Natural killer cell (primary cell): ENCODE results near the gene DNAJC4. TPM values are rescaled to one million over a fixed set of nuclear protein-coding genes. Genes with fewer than 3 reads are reported as not detected.

Source experiments
- ATAC-seq, 3 donors: fragments of 150-1000 bp in 2 of 3; fragments of 200-7000 bp in 1 of 3; cut with Tn5 transposase; 1 replicate in 1 of 3; 2 replicates in 2 of 3; pipeline ENCODE4 v1.10.0; 2021; ENCODE audit warnings: mild to moderate bottlenecking in 2 of 3, moderate library complexity in 2 of 3
- DNase-seq, 2 donors: peaks; one replicate each; pipeline versions ENCODE4 v3.0.0 to v3.0.0-alpha.2; 2013 to 2021; ENCODE audit warnings: mixed read lengths in 1 of 2
- H3K27ac ChIP-seq: one replicate; pipeline ENCODE4 v1.5.1; 2013; ENCODE audit warnings: mild to moderate bottlenecking, low read length
- H3K27me3 ChIP-seq: one replicate; pipeline ENCODE4 v1.6.1; 2013; ENCODE audit warnings: low read length; ENCODE audit not compliant: control insufficient read depth, insufficient read depth
- H3K36me3 ChIP-seq: one replicate; pipeline ENCODE4 v1.6.1; 2013; ENCODE audit warnings: low read length; ENCODE audit not compliant: control insufficient read depth, insufficient read depth
- H3K4me1 ChIP-seq: one replicate; pipeline ENCODE4 v1.6.1; 2013; ENCODE audit warnings: low read length; ENCODE audit not compliant: control insufficient read depth, insufficient read depth
- H3K4me3 ChIP-seq: one replicate; pipeline ENCODE4 v1.5.1; 2013; ENCODE audit warnings: low read length
- H3K9me3 ChIP-seq: one replicate; pipeline ENCODE4 v1.6.1; 2013; ENCODE audit warnings: low read length; ENCODE audit not compliant: control insufficient read depth, insufficient read depth
- H3K27ac Mint-ChIP-seq, 2 donors: one replicate each; pipeline ENCODE4 v1.8.0; 2022; ENCODE audit warnings: mild to moderate bottlenecking in 2 of 2, mixed read lengths in 2 of 2, moderate library complexity in 1 of 2
- H3K27me3 Mint-ChIP-seq, 2 donors: one replicate each; pipeline ENCODE4 v1.8.0; 2022; ENCODE audit warnings: low read depth in 2 of 2, mixed read lengths in 2 of 2
- H3K36me3 Mint-ChIP-seq: one replicate; pipeline ENCODE4 v1.8.0; 2022; ENCODE audit warnings: mixed read lengths
- H3K4me1 Mint-ChIP-seq, 2 donors: one replicate each; pipeline ENCODE4 v1.8.0; 2022; ENCODE audit warnings: mixed read lengths in 2 of 2
- H3K4me3 Mint-ChIP-seq: one replicate; pipeline ENCODE4 v1.8.0; 2022; ENCODE audit warnings: mild to moderate bottlenecking, moderate library complexity, mixed read lengths
- H3K9me3 Mint-ChIP-seq, 2 donors: one replicate each; pipeline ENCODE4 v1.8.0; 2022; ENCODE audit warnings: mixed read lengths in 2 of 2
- CTCF ChIP-seq: fragments of 200-600 bp; IDR thresholded peaks from one replicate; pipeline ENCODE4 v1.8.0; 2022; ENCODE audit warnings: antibody characterized with exemption
- WGBS: methylation state at CpG from one replicate; pipeline ENCODE4 v1.1.7; 2013; ENCODE audit warnings: missing lambda C conversion rate; ENCODE audit not compliant: insufficient coverage; 5-methylcytosine and 5-hydroxymethylcytosine counted together
- intact Hi-C: fragments of 100-400 bp; cut with micrococcal nuclease; formaldehyde crosslinking; loops from one replicate; pipeline ENCODE4 v1.14.2; 2022
- total RNA-seq, 4 donors: library from RNA; stranded (reverse); fragments of 120-200 nt in 1 of 4; gene quantifications; one replicate each; pipeline versions ENCODE4 v1.2.3 to v1.2.4, GENCODE V29; 2013 to 2022

The DNAJC4 gene
- total RNA-seq, 3 donors from 2014 or later (not counting 1 experiment from before 2014, with no cell fraction given) = 45.0 to 47.0 (median 46.6) TPM

DNA sequence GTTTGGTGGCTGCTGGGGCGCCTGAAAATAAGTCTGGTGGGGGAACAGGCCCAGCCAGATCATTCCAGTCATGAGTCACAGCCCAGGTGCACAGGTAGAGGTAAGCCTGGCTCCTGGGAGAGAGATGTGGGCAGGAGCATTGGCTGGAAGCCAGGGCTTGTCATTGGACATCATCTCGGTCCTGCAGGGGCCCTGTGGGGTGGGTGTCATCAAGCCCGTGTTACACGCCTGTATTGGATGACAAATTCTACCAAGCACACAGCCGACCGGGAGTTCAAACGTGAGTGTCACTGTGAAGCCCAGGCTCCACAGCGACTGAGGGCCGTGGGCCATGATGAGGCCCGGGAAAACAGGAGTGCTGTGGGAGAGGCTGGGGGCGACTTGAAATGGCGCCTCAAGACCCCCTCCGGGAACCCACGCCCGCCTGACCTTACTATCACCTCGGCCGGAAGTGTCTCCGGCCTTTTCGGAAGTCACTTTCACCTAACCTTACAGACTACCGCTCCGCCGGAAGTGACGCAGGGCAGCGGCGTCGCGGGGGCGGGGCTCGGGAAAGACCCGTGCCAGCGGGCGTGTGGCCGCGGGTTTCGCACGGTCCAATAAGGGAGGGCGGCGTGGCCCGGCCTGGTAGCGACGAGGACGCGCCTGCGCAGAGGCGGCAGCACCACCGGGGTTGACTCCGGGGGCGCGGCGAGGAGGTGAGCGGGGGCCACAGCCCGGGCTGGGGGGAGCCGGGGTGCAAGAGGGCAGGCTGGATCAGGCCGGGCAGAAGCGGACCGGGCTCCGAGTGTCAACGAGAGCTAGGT, 10.3 kb downstream of the DNAJC4 start, which contains the start of gene FKBP2:
FKBP2 (plus strand) TSS at position 661 of the 806 bp plus-strand sequence. CDS start 1,293 bp downstream, outside the sequence.
- TF ChIP-seq CTCF = no peak
- H3K4me3 ChIP-seq = peak within 1 kb of the TSS; percentile 79
- H3K27me3 Mint-ChIP-seq = no peaks in the 10 kb centered on the region
- peak within 1 kb of the TSS; percentile 96 for H3K4me3 Mint-ChIP-seq
- no peaks in the 10 kb centered on the region for H3K36me3 Mint-ChIP-seq
- DNase-seq (peak; percentile 98 to 99), ATAC-seq (peak; percentile 65 to 84 (median 73))
- intact Hi-C loops = loop anchor here (1.0 to 2.0 kb wide), 5 partner anchors 10 to 65 kb away; partner anchors contain the start of genes DNAJC4, ESRRA and GPR137
- 1% methylated on average over 58 of the region's 58 CpGs for WGBS
- no peaks in the 10 kb centered on the region for H3K9me3 Mint-ChIP-seq
- H3K4me1 Mint-ChIP-seq = peaks cover 8 to 44% of the 10 kb centered on the region in 2 donors
- H3K27ac Mint-ChIP-seq = peak within 1 kb of the TSS; percentile 98 to 99
- no peaks in the 10 kb centered on the region for H3K27me3 ChIP-seq
- H3K9me3 ChIP-seq = no peaks in the 10 kb centered on the region
- H3K36me3 ChIP-seq = peaks cover 15% of the 10 kb centered on the region
- H3K4me1 ChIP-seq = peaks cover 66% of the 10 kb centered on the region
- H3K27ac ChIP-seq = peak within 1 kb of the TSS; percentile 98

GRCh38 chr11:64241241-64241490, 10.8 kb downstream of the DNAJC4 start:
- Mint-ChIP-seq H3K9me3 (no peaks in the 10 kb centered on the region), H3K36me3 (no peaks in the 10 kb centered on the region), H3K4me1 (peaks cover 8 to 49% of the 10 kb centered on the region in 2 donors), H3K27me3 (no peaks in the 10 kb centered on the region), H3K27ac (peak overlapping the region; percentile 98 to 99), H3K4me3 (peak overlapping the region; percentile 96)
- Histone ChIP-seq H3K27ac (peak overlapping the region; percentile 98), H3K4me1 (peaks cover 67% of the 10 kb centered on the region), H3K4me3 (peak overlapping the region; percentile 79), H3K9me3 (no peaks in the 10 kb centered on the region), H3K27me3 (no peaks in the 10 kb centered on the region), H3K36me3 (peaks cover 14% of the 10 kb centered on the region)
- 0% methylated on average over 24 of the region's 24 CpGs for WGBS
- ATAC-seq (peak; percentile 79 to 94 (median 81)), DNase-seq (no peak)
- intact Hi-C loops = loop anchor here (1.0 to 2.0 kb wide), 5 partner anchors 11 to 64 kb away; partner anchors contain the start of genes DNAJC4, ESRRA and GPR137
- TF ChIP-seq CTCF = no peak

DNA sequence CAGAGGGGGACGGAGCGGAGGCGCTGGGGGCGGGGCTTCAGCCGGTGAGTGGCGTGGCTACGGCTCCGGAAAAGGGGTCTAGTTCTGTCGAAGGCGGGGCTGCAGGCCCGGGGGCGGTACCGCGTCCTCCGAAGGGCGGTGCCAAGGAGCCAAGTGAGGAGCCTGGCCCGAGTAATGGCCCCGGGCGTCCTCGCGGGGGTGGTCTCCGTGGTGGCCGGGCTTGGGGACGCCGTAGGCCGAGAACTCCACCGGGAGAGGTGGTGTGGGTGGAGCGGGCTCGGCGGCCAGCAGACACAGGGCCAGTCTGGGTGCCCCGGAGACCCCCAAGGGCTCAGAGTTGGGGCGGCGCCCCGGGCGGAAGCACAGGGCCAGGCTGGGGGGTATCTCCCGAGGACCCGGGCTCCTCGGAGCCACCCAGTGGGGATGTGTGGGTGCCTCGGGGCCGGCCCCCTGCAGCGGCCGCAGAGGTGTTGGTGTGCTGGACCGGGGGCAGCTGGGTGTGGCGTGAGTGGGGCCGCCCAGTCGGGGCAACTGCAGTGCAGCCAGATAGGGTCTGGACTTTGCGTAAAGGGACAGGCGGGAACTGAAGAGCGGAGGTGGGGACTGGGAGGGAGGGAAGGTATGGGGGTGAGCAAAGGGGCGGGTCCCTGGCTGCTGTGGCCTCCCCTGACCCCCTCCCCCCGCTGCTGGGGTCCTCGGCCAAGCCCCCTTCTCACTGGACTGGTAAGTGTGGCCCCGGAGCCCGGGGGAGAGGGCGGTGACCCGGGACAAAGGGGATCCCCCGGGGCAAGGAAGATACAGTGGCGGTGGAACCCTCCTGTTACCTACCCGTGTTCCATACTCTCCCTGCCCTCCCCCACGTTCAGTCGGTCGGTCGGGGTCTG, 11.4 kb downstream of the DNAJC4 start:
- no peak for TF ChIP-seq CTCF
- Mint-ChIP-seq H3K27me3 (no peaks in the 10 kb centered on the region), H3K27ac (peak overlapping the region; percentile 98 to 99), H3K4me3 (peak overlapping the region; percentile 96), H3K36me3 (no peaks in the 10 kb centered on the region), H3K9me3 (no peaks in the 10 kb centered on the region), H3K4me1 (peaks cover 8 to 50% of the 10 kb centered on the region in 2 donors)
- peak overlapping the region; percentile 98 for H3K27ac ChIP-seq
- ATAC-seq (no peak), DNase-seq (peak; percentile 100)
- peak overlapping the region; percentile 79 for H3K4me3 ChIP-seq
- intact Hi-C loops = loop anchor here (1.0 to 2.0 kb wide), 5 partner anchors 11 to 64 kb away; partner anchors contain the start of genes DNAJC4, ESRRA and GPR137
- no peaks in the 10 kb centered on the region for H3K9me3 ChIP-seq
- peaks cover 13% of the 10 kb centered on the region for H3K36me3 ChIP-seq
- H3K4me1 ChIP-seq = peaks cover 69% of the 10 kb centered on the region
- H3K27me3 ChIP-seq = no peaks in the 10 kb centered on the region
- under 1% methylated on average over 63 of the region's 63 CpGs for WGBS
